Mucosa of rectum (tissue), 2 donors: Measurements from ENCODE around the gene RNASE9.

ENCODE experiments used
- H3K27ac ChIP-seq, 2 donors: one replicate each; pipeline ENCODE4 v1.7.0; 2013; ENCODE audit warnings: inconsistent platforms in 2 of 2, low read depth in 2 of 2, low read length in 2 of 2
- H3K27me3 ChIP-seq, 2 donors: one replicate each; pipeline ENCODE4 v1.7.0; 2013; ENCODE audit warnings: low read length in 2 of 2; ENCODE audit not compliant: control insufficient read depth in 2 of 2, insufficient read depth in 2 of 2
- H3K36me3 ChIP-seq, 2 donors: one replicate each; pipeline ENCODE4 v1.7.0; 2013; ENCODE audit warnings: low read length in 2 of 2; ENCODE audit not compliant: control insufficient read depth in 2 of 2, insufficient read depth in 2 of 2
- H3K4me1 ChIP-seq, 2 donors: one replicate each; pipeline ENCODE4 v1.7.0; 2013; ENCODE audit warnings: low read length in 2 of 2, mild to moderate bottlenecking in 1 of 2; ENCODE audit not compliant: control insufficient read depth in 2 of 2, insufficient read depth in 2 of 2
- H3K4me3 ChIP-seq, 2 donors: one replicate each; pipeline ENCODE4 v1.7.0; 2013; ENCODE audit warnings: low read length in 2 of 2
- H3K9ac ChIP-seq, 2 donors: one replicate each; pipeline ENCODE4 v1.7.0; 2013; ENCODE audit warnings: low read length in 2 of 2, low read depth in 1 of 2, mild to moderate bottlenecking in 1 of 2
- H3K9me3 ChIP-seq, 2 donors: one replicate each; pipeline ENCODE4 v1.7.0; 2013; ENCODE audit warnings: low read length in 2 of 2; ENCODE audit not compliant: control insufficient read depth in 2 of 2
- donor health status: healthy.
- donor health status: Normal muscosa, but diverticular disease.

Gene RNASE9

GRCh38 chr14:20556500-20557211, 4.2 kb downstream of the RNASE9 start:
- no peak overlapping the region for H3K27ac ChIP-seq
- H3K27me3 ChIP-seq = no peaks in the 10 kb centered on the region
- H3K4me1 ChIP-seq = no peaks in the 10 kb centered on the region
- H3K9ac ChIP-seq = no peak overlapping the region
- no peaks in the 10 kb centered on the region for H3K9me3 ChIP-seq
- H3K36me3 ChIP-seq = no peaks in the 10 kb centered on the region
- no peak overlapping the region for H3K4me3 ChIP-seq

- Histone ChIP-seq H3K4me1 (no peaks in the 10 kb centered on the region), H3K27me3 (no peaks in the 10 kb centered on the region), H3K9ac (no peak overlapping the region), H3K4me3 (no peak overlapping the region), H3K36me3 (no peaks in the 10 kb centered on the region), H3K27ac (no peak overlapping the region), H3K9me3 (no peaks in the 10 kb centered on the region)
Measured at GRCh38 chr14:20555845-20556244, 5.0 kb downstream of the RNASE9 start.

GRCh38 chr14:20553024-20553423, 7.8 kb downstream of the RNASE9 start:
- Histone ChIP-seq H3K36me3 (no peaks in the 10 kb centered on the region), H3K4me3 (no peak overlapping the region), H3K27ac (no peak overlapping the region), H3K9ac (no peak overlapping the region), H3K27me3 (no peaks in the 10 kb centered on the region), H3K9me3 (no peaks in the 10 kb centered on the region), H3K4me1 (no peaks in the 10 kb centered on the region)

- Histone ChIP-seq H3K4me1 (no peaks in the 10 kb centered on the region), H3K4me3 (no peak overlapping the region), H3K36me3 (no peaks in the 10 kb centered on the region)
Measured at GRCh38 chr14:20551606-20552005, 9.2 kb downstream of the RNASE9 start.

GRCh38 chr14:20550926-20551325, 9.9 kb downstream of the RNASE9 start:
- H3K9ac ChIP-seq = no peak overlapping the region
- H3K4me1 ChIP-seq = no peaks in the 10 kb centered on the region
- H3K27me3 ChIP-seq = peaks cover 0 to 4% of the 10 kb centered on the region in 2 donors
- no peak overlapping the region for H3K27ac ChIP-seq
- no peak overlapping the region for H3K4me3 ChIP-seq
- H3K9me3 ChIP-seq = no peaks in the 10 kb centered on the region
- H3K36me3 ChIP-seq = no peaks in the 10 kb centered on the region

More at GRCh38 chr14:20551606-20552005, 9.2 kb downstream of the RNASE9 start:
- no peak overlapping the region for H3K9ac ChIP-seq
- H3K27ac ChIP-seq = no peak overlapping the region
- H3K9me3 ChIP-seq = no peaks in the 10 kb centered on the region
- peaks cover 0 to 4% of the 10 kb centered on the region in 2 donors for H3K27me3 ChIP-seq

- Histone ChIP-seq H3K4me3 (no peak overlapping the region), H3K9ac (no peak overlapping the region), H3K27ac (no peak overlapping the region), H3K4me1 (no peaks in the 10 kb centered on the region), H3K36me3 (no peaks in the 10 kb centered on the region), H3K9me3 (no peaks in the 10 kb centered on the region), H3K27me3 (peaks cover 0 to 4% of the 10 kb centered on the region in 2 donors)
Measured at GRCh38 chr14:20548414-20549158, 12.3 kb downstream of the RNASE9 start.

GRCh38 chr14:20546877-20547276, 14.0 kb downstream of the RNASE9 start:
- H3K4me1 ChIP-seq = no peaks in the 10 kb centered on the region
- H3K27me3 ChIP-seq = peaks cover 0 to 4% of the 10 kb centered on the region in 2 donors
- no peak overlapping the region for H3K27ac ChIP-seq
- no peaks in the 10 kb centered on the region for H3K36me3 ChIP-seq
- H3K4me3 ChIP-seq = no peak overlapping the region
- H3K9ac ChIP-seq = no peak overlapping the region
- no peaks in the 10 kb centered on the region for H3K9me3 ChIP-seq

- no peak overlapping the region for H3K9ac ChIP-seq
- H3K27ac ChIP-seq = no peak overlapping the region
- H3K9me3 ChIP-seq = no peaks in the 10 kb centered on the region
- no peak overlapping the region for H3K4me3 ChIP-seq
- H3K4me1 ChIP-seq = no peaks in the 10 kb centered on the region
- H3K27me3 ChIP-seq = no peaks in the 10 kb centered on the region
- H3K36me3 ChIP-seq = no peaks in the 10 kb centered on the region
Measured at GRCh38 chr14:20539906-20540305, 20.9 kb downstream of the RNASE9 start.

- Histone ChIP-seq H3K9ac (no peak overlapping the region), H3K27me3 (no peaks in the 10 kb centered on the region), H3K36me3 (no peaks in the 10 kb centered on the region), H3K4me3 (no peak overlapping the region), H3K27ac (no peak overlapping the region), H3K4me1 (no peaks in the 10 kb centered on the region), H3K9me3 (no peaks in the 10 kb centered on the region)
Measured at GRCh38 chr14:20530771-20531571, 29.9 kb downstream of the RNASE9 start.

- no peaks in the 10 kb centered on the region for H3K27me3 ChIP-seq
- no peaks in the 10 kb centered on the region for H3K36me3 ChIP-seq
- H3K9ac ChIP-seq = no peak overlapping the region
- H3K4me3 ChIP-seq = no peak overlapping the region
- no peak overlapping the region for H3K27ac ChIP-seq
- no peaks in the 10 kb centered on the region for H3K4me1 ChIP-seq
- no peaks in the 10 kb centered on the region for H3K9me3 ChIP-seq
Measured at GRCh38 chr14:20529806-20530205, 31.0 kb downstream of the RNASE9 start.
